Upper lobe of left lung (tissue), 4 donors: ENCODE data around the gene PCDHGB2.

Source experiments
- POLR2A ChIP-seq, 4 donors: fragments of 450-650 bp; IDR thresholded peaks; one replicate each; pipeline ENCODE4 v1.5.1; 2016 to 2017; ENCODE audit warnings: antibody characterized with exemption in 4 of 4, mild to moderate bottlenecking in 2 of 4
- POLR2AphosphoS5 ChIP-seq, 2 donors: sonication (generic); formaldehyde crosslinking; IDR thresholded peaks; one replicate each; pipeline ENCODE4 v1.5.1; 2017; ENCODE audit warnings: antibody characterized with exemption in 2 of 2
- TF ChIP-seq, protein P1 (sequence below), 6 experiments: fragments of 450-650 bp in 4 of 6; fragments of 200-600 bp in 2 of 6; sonication (generic) in 2 of 6; IDR thresholded peaks; one replicate each; pipeline ENCODE4 v1.5.1; 2016 to 2019; ENCODE audit warnings: antibody characterized with exemption in 6 of 6

DNA sequence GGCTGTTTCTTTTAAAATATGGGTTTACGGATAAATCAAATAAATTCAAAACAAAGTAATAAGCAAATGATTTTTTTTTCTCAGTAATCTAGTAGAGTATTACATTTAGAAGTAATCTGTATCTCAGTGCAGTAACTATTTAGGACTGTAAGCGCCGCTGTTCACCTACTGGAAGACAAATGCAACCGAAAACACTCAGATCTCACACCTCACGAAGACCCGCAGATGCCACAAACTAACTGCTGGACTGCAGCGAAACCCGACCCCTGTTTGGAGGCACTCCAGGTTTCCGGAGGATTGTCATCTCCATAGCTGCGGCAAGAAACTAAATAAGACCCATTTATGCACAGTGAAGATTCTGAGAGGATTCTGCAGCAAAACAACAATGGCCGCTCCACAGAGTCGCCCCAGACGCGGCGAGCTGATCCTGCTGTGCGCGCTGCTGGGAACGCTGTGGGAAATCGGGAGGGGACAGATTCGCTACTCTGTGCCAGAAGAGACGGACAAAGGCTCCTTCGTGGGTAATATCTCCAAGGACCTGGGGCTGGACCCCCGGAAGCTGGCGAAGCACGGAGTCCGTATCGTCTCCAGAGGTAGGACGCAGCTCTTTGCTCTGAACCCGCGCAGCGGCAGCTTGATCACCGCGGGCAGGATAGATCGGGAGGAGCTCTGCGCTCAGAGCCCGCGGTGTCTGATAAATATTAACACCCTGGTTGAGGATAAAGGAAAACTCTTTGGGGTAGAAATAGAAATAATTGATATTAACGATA is 32.8 kb downstream of the PCDHGB2 start, which contains the start of gene PCDHGA8:
- TF ChIP-seq POLR2A (IDR thresholded peaks at IDR 0.05) (no peak), POLR2AphosphoS5 (IDR thresholded peaks at IDR 0.05) (no peak)
- TF ChIP-seq, protein P1, sequence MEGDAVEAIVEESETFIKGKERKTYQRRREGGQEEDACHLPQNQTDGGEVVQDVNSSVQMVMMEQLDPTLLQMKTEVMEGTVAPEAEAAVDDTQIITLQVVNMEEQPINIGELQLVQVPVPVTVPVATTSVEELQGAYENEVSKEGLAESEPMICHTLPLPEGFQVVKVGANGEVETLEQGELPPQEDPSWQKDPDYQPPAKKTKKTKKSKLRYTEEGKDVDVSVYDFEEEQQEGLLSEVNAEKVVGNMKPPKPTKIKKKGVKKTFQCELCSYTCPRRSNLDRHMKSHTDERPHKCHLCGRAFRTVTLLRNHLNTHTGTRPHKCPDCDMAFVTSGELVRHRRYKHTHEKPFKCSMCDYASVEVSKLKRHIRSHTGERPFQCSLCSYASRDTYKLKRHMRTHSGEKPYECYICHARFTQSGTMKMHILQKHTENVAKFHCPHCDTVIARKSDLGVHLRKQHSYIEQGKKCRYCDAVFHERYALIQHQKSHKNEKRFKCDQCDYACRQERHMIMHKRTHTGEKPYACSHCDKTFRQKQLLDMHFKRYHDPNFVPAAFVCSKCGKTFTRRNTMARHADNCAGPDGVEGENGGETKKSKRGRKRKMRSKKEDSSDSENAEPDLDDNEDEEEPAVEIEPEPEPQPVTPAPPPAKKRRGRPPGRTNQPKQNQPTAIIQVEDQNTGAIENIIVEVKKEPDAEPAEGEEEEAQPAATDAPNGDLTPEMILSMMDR (IDR thresholded peaks at IDR 0.05), result no peak
